GM11168 (cell line): ENCODE data around the gene FBXO34.
"Not testable (repeated sequence)": the region's sequence is repeated elsewhere in the genome, so short reads cannot be mapped to it uniquely, and the experiment has no call there.

ENCODE experiments used
- in situ Hi-C: fragments of 300-500 bp; cut with MboI; formaldehyde crosslinking; loops from one replicate; pipeline ENCODE4 v1.12.0; 2022; ENCODE audit warnings: low sequenced_read_pairs; ENCODE audit not compliant: unreplicated experiment

FBXO34 gene

DNA sequence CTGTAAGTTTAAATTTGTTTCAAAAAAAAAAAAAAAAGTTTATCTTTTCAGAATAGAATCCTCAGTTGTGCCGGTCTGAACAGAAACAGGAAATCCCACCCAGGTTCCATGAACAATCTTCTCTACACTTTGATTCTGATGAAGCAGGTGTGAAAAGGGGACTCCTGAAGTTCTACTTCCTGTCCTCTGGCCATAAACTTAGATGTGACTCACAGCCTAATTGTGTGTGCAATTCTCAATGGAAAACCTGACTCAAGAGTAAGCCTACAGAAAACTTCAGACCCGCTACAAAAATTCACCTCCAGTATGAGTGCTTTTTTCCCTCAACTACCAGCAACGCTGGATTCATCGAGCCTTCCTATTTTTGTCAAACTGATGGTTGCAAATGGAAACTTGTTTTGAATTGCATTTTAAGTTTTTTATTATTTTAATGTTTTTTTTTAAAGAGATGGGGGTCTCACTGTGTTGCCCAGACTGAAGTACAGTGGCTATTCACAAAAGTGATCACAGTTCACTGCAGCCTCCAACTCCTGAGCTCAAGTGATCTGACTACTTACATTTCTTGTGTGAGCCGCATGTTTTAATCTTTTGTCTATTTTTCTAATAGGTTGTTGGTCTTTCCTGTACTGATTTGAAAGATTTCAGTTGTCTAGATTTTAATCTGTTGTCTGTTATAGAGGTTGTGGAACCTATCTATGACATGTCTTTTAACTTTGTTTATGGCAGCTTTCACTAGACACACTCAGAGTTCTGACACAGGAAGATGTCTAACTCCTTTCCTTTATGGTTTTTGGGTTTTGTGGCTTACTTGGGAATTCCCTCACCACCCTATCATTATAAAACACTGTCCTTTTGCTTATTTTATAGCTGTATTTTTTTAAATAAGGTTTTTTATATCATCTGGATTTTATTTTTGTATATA lies 102.8 kb downstream of the FBXO34 start:
- in situ Hi-C loops, result no loop called here

DNA sequence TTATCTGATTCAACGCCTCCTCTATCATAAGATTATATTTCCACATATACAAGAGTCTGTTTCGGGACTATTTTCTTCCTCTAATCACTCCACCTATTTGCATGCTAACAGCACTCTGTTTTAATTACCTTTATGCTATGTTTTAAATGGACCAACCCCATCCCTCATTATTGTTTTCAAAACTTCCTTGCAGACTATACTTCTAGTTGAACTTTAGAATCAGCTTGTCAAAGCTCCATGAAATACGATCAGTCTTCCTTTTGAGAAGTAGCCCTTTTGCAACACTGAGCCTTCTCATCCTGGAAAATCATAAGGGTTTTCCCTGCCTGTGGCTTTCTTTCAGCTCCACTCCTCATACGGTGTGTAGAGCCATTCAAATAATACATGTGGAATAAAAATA lies 103.5 kb downstream of the FBXO34 start:
- in situ Hi-C loops, result no loop called here

DNA sequence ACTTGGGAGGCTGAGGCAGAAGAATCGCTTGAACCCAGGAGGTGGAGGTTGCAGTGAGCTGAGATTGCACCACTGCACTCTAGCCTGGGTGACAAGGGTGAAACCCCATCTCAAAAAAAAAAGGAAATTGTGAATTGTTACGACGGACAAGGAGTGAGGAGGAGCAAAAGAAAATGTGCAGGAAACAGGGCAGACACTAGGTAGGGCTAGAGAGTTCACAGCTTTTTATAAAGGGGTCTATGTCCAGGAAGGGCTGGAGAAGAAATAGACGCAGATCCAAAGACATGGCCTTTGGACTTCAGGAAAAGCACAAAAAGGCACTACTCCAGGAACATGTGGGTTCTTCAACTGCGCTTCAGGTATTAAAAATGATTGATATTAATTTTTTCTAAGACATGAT lies 106.0 kb downstream of the FBXO34 start:
- in situ Hi-C loops, result no loop called here

DNA sequence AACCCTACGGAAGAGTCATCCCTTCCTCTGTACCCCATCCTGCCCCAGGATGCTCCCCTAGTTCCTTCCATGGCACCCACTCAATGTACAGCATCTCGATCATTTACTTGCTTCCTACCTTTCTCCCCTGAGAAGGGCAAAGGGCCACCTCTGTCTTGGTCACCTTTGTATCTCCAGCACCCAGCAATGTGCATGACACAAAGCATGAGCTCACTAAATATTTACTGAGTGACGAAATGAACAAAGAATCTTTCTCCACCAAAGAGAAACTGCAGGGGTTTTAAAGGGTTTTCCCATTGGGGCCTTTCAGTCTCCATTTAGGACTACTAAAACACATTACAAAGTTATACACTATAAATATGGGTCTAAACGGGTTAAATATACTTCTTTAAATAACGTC lies 109.8 kb downstream of the FBXO34 start:
- in situ Hi-C loops, result no loop called here

DNA sequence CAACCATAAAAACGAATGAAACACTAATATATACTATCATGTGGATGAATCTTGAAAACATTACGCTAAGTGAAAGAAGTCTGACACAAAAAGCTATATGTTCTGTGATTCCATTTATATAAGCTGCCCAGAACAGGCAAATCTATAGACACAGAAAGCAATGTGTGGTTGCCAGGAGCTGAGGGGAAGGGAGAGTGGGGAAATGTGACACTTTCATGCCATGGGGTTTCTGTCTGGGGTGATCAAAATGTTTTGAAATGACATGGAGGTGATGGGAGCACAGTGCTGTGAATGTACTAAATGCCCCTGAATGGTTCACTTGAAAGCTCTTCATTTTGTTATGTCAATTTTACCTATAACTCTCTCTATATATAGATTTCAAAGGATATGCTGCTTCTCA lies 110.3 kb downstream of the FBXO34 start:
- in situ Hi-C loops, result no loop called here

DNA sequence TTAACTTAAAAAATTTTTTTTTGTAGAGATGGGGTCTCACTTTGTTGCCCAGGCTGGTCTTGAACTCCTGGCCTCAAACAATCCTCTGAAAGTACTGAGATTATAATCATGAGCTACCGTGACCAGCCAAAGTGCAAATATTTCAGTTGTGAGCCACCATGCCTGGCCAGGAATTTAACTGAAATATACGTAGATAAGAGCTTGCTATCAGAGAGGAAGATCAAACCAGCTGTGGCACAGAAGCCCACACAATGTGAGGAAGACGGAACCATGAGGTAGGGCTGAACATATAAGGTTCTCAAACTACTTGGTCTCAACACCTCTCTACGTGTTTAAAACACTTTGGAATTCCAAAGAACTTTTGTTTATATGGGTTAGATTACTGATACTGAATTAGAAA lies 111.3 kb downstream of the FBXO34 start:
- in situ Hi-C loops, result no loop called here

DNA sequence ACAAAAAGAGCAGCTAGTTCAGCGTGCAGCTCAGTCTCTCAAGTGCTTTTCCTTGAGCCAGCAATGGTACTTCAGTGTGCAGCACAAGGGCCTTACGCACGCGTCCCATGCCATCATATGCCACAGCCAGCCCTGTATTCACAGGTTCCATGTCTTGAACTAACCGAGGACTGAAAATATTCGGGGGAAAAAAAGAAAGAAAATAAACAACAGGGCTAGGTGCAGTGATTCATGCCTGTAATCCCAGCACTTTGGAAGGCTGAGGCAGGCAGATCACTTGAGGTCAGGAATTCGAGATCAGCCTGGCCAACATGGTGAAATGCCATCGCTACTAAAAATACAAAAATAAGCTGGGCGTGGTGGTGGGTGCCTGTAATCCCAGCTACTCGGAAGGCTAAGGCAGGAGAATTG lies 111.8 kb downstream of the FBXO34 start:
- in situ Hi-C loops, result not testable (repeated sequence)

DNA sequence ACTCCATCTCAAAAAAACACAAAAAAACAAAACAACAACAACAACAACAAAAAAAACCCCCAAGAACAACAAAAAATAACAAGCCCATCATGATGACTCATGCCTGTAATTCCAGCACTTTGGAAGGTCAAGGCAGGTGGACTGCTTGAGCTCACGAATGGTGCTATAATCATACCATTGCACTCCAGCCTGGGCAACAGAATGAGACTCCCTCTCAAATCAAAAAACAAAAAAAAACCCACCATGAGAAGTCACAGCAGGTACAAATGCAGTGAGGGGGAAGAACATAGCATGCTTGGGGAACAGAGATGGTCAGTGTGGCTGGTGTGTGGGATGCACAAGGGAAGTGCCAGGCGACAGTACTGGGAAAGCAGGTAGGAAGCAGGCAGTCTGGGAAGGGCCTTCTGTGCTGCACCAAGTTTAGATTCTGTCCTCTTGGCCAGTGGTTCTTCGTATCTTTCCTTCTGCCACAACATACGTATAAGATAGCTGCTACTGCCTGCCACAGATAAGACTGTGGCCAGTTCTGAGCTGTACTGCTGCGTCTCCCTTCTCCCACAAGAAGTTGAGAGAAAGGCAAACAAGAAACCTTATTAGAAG lies 112.4 kb downstream of the FBXO34 start:
- in situ Hi-C loops, result no loop called here

DNA sequence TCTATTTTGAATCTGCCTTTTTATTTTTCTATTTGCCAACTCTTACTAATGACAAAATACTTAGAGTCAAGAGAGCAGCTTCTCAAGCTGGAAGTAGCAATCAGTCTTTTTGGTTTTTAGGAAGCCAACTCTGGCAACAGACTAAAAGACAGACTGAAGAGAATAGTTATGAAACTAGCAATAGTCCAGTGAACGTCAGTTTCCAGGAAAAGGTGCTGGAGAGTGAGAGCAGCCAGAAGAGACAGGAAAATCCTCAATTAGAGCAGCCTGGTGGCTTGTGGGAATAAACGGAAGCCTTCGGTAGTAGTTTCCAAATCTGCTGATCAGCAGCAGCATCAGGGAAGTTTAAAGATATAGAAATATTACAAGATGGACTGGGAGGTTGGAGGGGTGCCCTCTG lies 113.3 kb downstream of the FBXO34 start:
- in situ Hi-C loops, result no loop called here

DNA sequence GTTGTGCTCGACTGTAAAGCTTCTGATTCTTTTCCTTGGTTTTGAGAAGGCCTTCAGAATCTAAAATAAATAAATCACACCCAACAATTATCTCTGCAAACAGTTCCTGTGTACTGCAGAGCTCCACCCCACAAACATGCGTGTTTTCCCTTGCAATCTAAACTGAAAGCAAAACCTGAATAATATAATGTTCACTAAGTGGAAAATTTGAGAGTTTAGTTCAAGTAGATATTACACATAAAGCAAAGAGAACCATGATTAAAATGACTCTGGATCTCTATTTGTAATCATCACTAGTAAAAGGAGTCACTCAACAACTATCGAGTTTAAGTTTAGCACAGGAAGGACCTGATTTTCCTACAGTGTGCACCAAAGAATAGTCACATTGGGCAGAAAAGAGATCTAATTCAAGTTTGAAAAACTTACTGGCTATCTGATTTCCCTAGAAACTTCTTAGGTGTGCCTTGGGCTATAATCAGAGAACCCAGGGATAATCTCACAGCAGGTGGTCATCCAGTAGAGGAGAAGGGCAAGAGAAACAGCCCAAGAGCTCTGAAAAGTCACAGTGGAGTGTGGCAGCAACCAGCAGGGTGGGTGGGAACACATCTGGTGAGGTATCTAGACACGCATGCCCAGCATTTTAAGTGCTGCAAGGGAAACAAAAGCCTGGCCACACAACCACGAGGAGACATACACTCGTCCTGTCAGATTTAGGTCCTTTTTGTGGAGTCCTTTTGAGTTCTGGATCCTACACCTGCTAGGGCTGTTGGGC lies 115.0 kb downstream of the FBXO34 start:
- in situ Hi-C loops, result no loop called here

DNA sequence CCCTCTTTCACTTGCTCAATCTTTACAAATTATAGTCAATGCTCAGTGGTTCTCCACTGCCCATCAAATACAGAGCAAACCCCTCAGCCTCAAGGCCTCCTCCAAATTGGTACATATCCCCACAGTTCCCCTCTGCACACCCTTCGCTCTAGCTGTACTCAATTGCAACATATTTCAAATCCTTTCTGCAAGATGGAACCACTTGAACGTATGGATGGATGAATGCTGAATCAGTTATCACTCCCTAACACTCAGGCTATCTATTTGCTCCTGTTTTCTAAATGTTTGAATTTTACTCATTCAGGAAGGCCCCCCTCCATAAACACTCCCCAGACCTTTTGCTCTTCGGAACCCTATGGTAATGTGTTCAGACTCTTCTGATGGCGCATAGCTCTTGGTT lies 115.9 kb downstream of the FBXO34 start:
- in situ Hi-C loops, result no loop called here

DNA sequence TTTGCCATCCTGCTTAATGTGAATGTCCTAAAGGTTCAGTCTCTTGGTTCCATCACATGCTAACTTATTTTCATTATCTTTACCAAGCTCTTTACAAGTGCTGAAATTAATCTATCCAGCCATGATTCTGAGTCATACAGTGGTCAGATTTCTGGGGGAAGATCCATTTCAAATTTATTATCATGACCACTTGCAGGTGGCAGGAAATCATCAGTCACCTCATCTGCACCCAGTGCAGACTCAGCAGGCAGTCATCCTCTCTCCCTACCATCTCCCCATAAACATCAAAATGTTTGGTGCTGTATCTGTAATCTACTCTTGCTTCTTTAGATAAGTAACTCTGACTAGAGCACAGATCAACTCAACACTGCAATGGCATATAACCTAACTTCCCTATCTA lies 116.9 kb downstream of the FBXO34 start:
- in situ Hi-C loops, result no loop called here

DNA sequence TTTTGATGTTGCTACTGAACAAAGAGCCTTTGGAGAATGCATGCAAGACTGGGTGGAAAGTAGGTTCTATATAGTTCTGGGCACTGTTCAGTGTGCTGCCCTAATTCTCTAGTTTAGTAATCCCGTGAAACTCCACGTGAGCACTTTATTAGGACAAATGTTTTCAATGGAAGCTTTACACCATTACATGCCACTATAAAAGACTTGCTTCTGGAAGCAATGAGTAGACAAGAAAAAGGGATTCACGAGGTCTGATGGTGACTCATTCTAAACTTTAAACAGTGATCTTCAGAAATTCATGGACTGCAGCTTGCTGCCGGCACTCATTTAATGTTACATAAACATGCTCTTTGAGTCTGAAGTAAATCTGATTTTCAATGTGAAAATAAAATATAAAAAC lies 118.1 kb downstream of the FBXO34 start:
- in situ Hi-C loops, result no loop called here

DNA sequence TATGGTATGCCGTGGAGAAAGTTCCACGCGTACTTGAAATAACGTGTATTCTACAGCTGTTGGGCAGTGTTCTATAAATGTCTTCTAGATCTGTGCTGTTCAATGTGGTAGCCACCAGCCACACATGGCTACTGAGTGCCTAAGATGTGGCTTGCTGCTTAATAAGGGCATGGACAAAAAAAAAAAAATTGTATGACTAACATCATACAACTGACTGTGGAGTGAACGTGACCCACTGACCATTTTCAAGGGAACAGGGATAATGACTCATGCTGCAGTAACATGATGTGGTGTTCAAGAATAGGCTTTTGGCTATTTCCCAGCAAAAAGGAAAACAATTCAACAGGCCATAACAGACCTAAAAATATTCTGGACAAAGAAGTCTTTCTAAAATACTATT lies 127.5 kb downstream of the FBXO34 start:
- in situ Hi-C loops, result no loop called here

DNA sequence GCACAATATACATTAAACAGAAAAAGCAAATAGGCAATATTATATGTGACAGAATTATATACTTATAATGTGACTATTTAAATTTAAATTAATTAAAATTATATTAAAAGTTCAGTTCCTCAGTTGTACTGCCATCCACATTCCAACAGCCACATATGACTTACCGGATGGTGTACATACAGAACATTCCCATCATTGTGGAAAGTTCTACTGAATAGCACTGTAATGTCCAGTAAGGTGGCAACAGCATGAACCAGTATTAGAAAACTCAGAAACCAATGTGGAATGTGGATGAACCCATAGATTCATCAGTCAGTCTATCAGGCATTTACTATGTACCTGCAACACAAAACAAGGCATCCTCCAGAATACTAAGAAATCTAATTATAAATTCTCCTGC lies 128.0 kb downstream of the FBXO34 start:
- in situ Hi-C loops, result no loop called here

DNA sequence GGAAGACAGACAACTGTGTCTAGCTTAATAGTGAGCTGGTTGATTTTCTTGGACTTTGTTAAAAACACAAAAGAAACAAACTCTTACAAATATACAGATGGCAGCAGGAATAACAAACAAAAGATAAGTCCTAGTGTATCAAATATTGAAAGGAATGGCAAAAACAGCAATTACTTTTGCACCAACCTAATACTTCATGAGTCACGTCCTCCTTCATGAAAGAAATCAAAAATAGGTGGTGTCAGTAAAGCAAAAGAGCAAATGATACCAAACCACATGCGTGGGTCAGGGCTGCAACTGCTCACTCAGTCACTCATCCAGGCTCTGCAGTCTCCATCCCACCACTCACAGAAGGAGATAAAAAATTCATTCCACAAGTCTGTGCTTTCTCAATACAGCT lies 128.6 kb downstream of the FBXO34 start:
- in situ Hi-C loops, result no loop called here

DNA sequence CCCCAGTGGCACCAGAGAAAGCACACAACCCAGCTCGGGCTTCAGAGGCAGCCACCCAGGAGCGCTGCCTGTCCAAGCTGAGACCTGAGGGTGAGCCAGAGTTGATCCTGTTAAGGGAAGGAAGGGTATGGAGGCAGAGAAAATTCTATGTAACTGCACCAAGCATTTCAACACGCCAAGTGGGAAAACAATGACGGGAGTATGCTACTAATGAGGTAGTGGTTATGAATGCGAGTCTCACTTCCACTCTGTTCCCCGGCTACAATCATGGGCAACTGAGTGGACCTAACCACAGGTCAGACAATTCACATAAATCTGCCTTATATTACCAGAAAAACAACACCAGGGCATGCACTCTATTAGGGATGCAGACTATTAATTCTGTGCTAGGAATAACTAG lies 130.5 kb downstream of the FBXO34 start:
- in situ Hi-C loops, result no loop called here
